OCI-LY7 (cell line): ENCODE measurements around the gene GNB2.

Source experiments
- EZH2phosphoT487 ChIP-seq: fragments of 200-600 bp; sonication (generic); IDR thresholded peaks from 2 replicates; pipeline ENCODE4 v1.6.1; 2018; ENCODE audit warnings: low read depth, borderline replicate concordance, mild to moderate bottlenecking, mixed run types, antibody characterized with exemption, low read length, moderate library complexity, mixed read lengths
- TF ChIP-seq, protein P1 (sequence below): fragments of 200-600 bp; sonication (generic); conservative IDR thresholded peaks from 2 replicates; pipeline ENCODE4 v1.5.1; 2014; ENCODE audit warnings: mild to moderate bottlenecking, antibody characterized with exemption, low read length, moderate library complexity, mixed read lengths

DNA sequence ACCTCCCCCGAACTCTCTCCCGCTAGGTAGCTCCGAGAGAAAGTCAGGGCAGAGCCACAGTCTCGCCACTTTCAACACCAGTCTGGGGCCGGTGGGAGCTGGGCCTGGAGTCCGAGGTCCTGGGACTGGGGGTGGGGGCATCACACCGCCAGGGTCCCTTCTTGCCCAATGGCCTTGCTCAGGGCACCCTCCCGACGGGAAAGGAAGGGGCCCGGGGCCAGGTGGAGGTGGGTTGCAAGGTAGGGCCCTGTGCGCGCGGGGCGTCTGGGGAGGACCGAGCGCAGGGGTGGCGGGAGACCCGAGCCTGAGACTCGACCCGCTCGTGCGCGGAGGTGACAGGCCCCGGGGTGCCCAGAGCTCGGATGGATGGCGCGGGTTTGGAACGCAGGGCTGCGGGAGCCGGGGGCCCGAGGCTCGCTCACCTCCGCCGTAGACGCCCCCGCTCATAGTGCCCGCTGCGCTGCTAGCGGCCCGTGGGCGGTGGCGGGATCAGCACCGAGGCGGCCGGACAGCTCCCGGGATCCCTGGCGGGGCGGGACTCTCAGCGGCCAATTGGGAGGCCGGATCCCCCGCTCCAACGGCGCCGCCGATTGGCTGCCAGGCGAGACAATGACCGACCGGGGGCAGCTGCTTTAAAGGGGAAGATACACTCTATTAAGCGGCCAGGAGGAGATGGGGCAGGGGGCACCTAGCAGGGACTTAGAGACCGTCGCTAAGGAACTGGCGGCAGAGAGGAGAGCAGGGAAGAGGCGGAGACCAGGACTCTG lies 17.4 kb upstream of the GNB2 start, which contains the start of gene ACTL6B:
- TF ChIP-seq, protein P1, sequence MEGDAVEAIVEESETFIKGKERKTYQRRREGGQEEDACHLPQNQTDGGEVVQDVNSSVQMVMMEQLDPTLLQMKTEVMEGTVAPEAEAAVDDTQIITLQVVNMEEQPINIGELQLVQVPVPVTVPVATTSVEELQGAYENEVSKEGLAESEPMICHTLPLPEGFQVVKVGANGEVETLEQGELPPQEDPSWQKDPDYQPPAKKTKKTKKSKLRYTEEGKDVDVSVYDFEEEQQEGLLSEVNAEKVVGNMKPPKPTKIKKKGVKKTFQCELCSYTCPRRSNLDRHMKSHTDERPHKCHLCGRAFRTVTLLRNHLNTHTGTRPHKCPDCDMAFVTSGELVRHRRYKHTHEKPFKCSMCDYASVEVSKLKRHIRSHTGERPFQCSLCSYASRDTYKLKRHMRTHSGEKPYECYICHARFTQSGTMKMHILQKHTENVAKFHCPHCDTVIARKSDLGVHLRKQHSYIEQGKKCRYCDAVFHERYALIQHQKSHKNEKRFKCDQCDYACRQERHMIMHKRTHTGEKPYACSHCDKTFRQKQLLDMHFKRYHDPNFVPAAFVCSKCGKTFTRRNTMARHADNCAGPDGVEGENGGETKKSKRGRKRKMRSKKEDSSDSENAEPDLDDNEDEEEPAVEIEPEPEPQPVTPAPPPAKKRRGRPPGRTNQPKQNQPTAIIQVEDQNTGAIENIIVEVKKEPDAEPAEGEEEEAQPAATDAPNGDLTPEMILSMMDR: no peak
- no peak for TF ChIP-seq EZH2phosphoT487
